Keratinocyte (primary cell): ENCODE results near the gene CADM2. TPM values are rescaled to one million over a fixed set of nuclear protein-coding genes. Genes with fewer than 3 reads are reported as not detected.

Experiments
- DNase-seq: peaks from one replicate; pipeline ENCODE4 v3.0.0-alpha.2; 2011; ENCODE audit warnings: low read depth, missing footprints, low spot score
- FAIRE-seq: peaks from 2 replicates; lab custom pipeline; 2011; peaks lifted over from hg19 to GRCh38; lab: Jason Lieb, UNC
- H2AFZ ChIP-seq: 2 replicates; pipeline ENCODE4 v1.6.0; 2012; ENCODE audit warnings: low read length, control low read depth, inconsistent platforms; ENCODE audit not compliant: control insufficient read depth
- H3K27ac ChIP-seq: 2 replicates; pipeline ENCODE4 v1.5.1; 2011; ENCODE audit warnings: low read length; ENCODE audit not compliant: control insufficient read depth, insufficient read depth
- H3K27me3 ChIP-seq: 3 replicates; pipeline ENCODE4 v1.6.0; 2011; ENCODE audit warnings: low read length; ENCODE audit not compliant: control insufficient read depth, insufficient read depth; ENCODE audit errors: extremely low read depth
- H3K36me3 ChIP-seq, 2 experiments: 2 replicates in 1 of 2; 3 replicates in 1 of 2; pipeline ENCODE4 v1.5.1; 2011; ENCODE audit warnings: low read length in 2 of 2, mild to moderate bottlenecking in 1 of 2; ENCODE audit not compliant: control insufficient read depth in 2 of 2, insufficient read depth in 2 of 2; ENCODE audit errors: extremely low read depth in 1 of 2
- H3K4me1 ChIP-seq: 3 replicates; pipeline ENCODE4 v1.5.1; 2011; ENCODE audit warnings: low read length; ENCODE audit not compliant: control insufficient read depth, insufficient read depth; ENCODE audit errors: extremely low read depth
- H3K4me2 ChIP-seq: 3 replicates; pipeline ENCODE4 v1.6.0; 2011; ENCODE audit warnings: low read depth, low read length; ENCODE audit not compliant: control insufficient read depth, insufficient read depth; ENCODE audit errors: extremely low read depth
- H3K4me3 ChIP-seq, 3 experiments: fragments of 200-600 bp in 1 of 3; sonication (generic) in 1 of 3; 2 replicates in 2 of 3; 3 replicates in 1 of 3; pipeline ENCODE4 v1.5.1; 2011 to 2016; ENCODE audit warnings: low read length in 3 of 3, mild to moderate bottlenecking in 3 of 3, control low read depth in 2 of 3, inconsistent platforms in 1 of 3, low read depth in 1 of 3, mixed read lengths in 1 of 3, mixed run types in 1 of 3, moderate library complexity in 1 of 3; ENCODE audit not compliant: control insufficient read depth in 2 of 3, insufficient read depth in 2 of 3; ENCODE audit errors: extremely low read depth in 1 of 3
- H3K79me2 ChIP-seq: 2 replicates; pipeline ENCODE4 v1.6.0; 2012; ENCODE audit warnings: low read length; ENCODE audit not compliant: control insufficient read depth, insufficient read depth
- H3K9ac ChIP-seq: 3 replicates; pipeline ENCODE4 v1.6.0; 2011; ENCODE audit warnings: low read length; ENCODE audit not compliant: control insufficient read depth, insufficient read depth; ENCODE audit errors: extremely low read depth
- H3K9me1 ChIP-seq: 3 replicates; pipeline ENCODE4 v1.6.0; 2011; ENCODE audit warnings: low read length; ENCODE audit not compliant: control insufficient read depth, insufficient read depth; ENCODE audit errors: extremely low read depth
- H3K9me3 ChIP-seq: 2 replicates; pipeline ENCODE4 v1.5.1; 2012; ENCODE audit warnings: low read depth, low read length; ENCODE audit not compliant: control insufficient read depth
- H4K20me1 ChIP-seq: 3 replicates; pipeline ENCODE4 v1.6.0; 2011; ENCODE audit warnings: low read length; ENCODE audit not compliant: control insufficient read depth, insufficient read depth; ENCODE audit errors: extremely low read depth
- EZH2 ChIP-seq: IDR thresholded peaks from one replicate; pipeline ENCODE4 v1.6.1; 2012; ENCODE audit warnings: inconsistent platforms, mild to moderate bottlenecking, low read length, moderate library complexity
- dilution Hi-C: fragments of 300-500 bp; cut with MboI; formaldehyde crosslinking; loops from one replicate; pipeline ENCODE4 v1.7.0; 2020; ENCODE audit warnings: low sequenced_read_pairs; ENCODE audit not compliant: extremely low pct_ligation_motif_present
- polyA plus RNA-seq, 5 experiments: library from polyadenylated mRNA; depleted of rRNA in 3 of 5; stranded (reverse) in 3 of 5; stranded (forward) in 1 of 5; unstranded in 1 of 5; fragments of >200 nt; gene quantifications; 1 replicate in 1 of 5; 2 replicates in 3 of 5; 3 replicates in 1 of 5; pipeline versions ENCODE4 v1.2.1 to v1.2.3, GENCODE V29; 2011 to 2012; ENCODE audit warnings: missing spikeins in 2 of 5, low read depth in 1 of 5, low replicate concordance in 1 of 5
- TF ChIP-seq, protein P1 (sequence below), 3 experiments: IDR thresholded peaks in 1 of 3; conservative IDR thresholded peaks in 1 of 3; optimal IDR thresholded peaks in 1 of 3; 2 replicates in 2 of 3; 3 replicates in 1 of 3; pipeline versions ENCODE3 to v1.5.1; 2011; ENCODE audit warnings: low read length in 3 of 3, mild to moderate bottlenecking in 3 of 3, moderate library complexity in 2 of 3, control low read depth in 1 of 3, inconsistent platforms in 1 of 3; ENCODE audit not compliant: insufficient read depth in 2 of 3; ENCODE audit errors: extremely low read depth in 1 of 3

CADM2 gene
- polyA plus RNA-seq, 1 donor (not counting 4 experiments of a cell fraction or from before 2014, with no cell fraction given), result not detected

DNA sequence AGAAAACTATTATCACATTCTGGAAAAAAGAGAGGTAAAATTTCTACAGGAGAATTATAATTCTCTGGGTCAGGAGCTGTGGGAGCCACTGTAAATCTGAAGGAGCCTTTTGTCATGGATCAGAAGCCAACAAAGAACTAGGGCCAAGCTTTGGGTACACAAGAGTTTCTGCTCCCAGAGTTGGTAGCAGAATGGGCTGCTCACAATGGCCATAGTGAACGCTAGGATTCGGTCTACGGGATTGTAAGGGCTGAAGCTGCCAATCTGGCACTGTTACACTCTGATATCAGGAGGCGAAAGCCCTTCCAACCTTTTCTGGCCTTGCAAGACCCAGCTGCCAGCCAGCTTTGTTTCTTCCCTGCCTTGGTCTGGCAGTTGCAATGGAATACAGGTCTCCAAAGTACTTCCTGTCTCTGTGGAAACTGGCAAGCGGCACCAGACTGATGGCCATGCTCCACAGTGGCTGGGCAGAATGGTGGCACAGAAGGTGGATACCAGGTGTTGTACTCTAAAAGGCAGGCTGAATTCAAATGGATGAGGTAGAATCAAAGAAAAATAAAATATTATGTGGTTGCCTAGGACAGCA is 831.7 kb downstream of the CADM2 start:
- TF ChIP-seq, protein P1, sequence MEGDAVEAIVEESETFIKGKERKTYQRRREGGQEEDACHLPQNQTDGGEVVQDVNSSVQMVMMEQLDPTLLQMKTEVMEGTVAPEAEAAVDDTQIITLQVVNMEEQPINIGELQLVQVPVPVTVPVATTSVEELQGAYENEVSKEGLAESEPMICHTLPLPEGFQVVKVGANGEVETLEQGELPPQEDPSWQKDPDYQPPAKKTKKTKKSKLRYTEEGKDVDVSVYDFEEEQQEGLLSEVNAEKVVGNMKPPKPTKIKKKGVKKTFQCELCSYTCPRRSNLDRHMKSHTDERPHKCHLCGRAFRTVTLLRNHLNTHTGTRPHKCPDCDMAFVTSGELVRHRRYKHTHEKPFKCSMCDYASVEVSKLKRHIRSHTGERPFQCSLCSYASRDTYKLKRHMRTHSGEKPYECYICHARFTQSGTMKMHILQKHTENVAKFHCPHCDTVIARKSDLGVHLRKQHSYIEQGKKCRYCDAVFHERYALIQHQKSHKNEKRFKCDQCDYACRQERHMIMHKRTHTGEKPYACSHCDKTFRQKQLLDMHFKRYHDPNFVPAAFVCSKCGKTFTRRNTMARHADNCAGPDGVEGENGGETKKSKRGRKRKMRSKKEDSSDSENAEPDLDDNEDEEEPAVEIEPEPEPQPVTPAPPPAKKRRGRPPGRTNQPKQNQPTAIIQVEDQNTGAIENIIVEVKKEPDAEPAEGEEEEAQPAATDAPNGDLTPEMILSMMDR (optimal IDR thresholded peaks at IDR 0.05 in 1 of 3, IDR thresholded peaks at IDR 0.05 in 1 of 3, conservative IDR thresholded peaks at IDR 0.05 in 1 of 3; ENCODE audit: extremely low read depth in 1 of 3, insufficient read depth in 2 of 3, low read length in 3 of 3), result no peak
- no peak for TF ChIP-seq EZH2
- FAIRE-seq, result no peak

DNA sequence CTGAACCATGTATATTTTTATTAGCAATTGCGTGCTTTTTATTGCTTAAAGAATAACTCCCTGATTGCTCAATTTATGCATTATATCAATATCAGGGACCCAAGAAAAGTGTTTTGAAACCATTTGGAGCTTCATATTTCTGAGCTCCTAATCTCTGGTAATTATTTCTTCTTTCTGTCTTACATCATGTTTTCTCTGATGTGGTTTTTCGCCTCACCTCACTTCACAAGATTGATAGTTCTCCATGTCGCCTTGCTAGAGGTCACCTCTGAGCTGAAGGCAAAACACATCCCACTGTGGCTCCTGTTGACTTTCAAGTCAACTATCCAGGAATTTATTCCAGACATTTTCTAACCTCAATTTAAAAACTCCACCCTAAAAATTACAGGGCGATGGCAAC is 837.4 kb downstream of the CADM2 start:
- Histone ChIP-seq H3K4me2 (no peak overlapping the region), H3K4me1 (no peaks in the 10 kb centered on the region), H3K27me3 (no peaks in the 10 kb centered on the region), H3K9me3 (peaks cover 4% of the 10 kb centered on the region), H3K36me3 (no peaks in the 10 kb centered on the region), H3K4me3 (no peak overlapping the region), H3K79me2 (no peaks in the 10 kb centered on the region), H2AFZ (no peak overlapping the region), H4K20me1 (no peaks in the 10 kb centered on the region), H3K27ac (no peak overlapping the region), H3K9me1 (no peaks in the 10 kb centered on the region), H3K9ac (no peak overlapping the region)
- dilution Hi-C loops, result no loop called here
- no peak for TF ChIP-seq EZH2
- TF ChIP-seq, protein P1 (optimal IDR thresholded peaks at IDR 0.05 in 1 of 3, IDR thresholded peaks at IDR 0.05 in 1 of 3, conservative IDR thresholded peaks at IDR 0.05 in 1 of 3; ENCODE audit: extremely low read depth in 1 of 3, insufficient read depth in 2 of 3, low read length in 3 of 3), result no peak
- FAIRE-seq (no peak), DNase-seq (no peak)

More for the DNA sequence above, 831.7 kb downstream of the CADM2 start:
- Histone ChIP-seq H3K4me3 (no peak overlapping the region), H3K27ac (no peak overlapping the region), H3K9ac (no peak overlapping the region), H2AFZ (no peak overlapping the region), H3K9me3 (peaks cover 2% of the 10 kb centered on the region), H3K36me3 (no peaks in the 10 kb centered on the region), H3K9me1 (no peaks in the 10 kb centered on the region), H3K4me1 (no peaks in the 10 kb centered on the region), H4K20me1 (no peaks in the 10 kb centered on the region), H3K27me3 (no peaks in the 10 kb centered on the region), H3K4me2 (no peak overlapping the region), H3K79me2 (no peaks in the 10 kb centered on the region)
- dilution Hi-C loops, result no loop called here
- no peak for DNase-seq
